HG02973 (cell line): ENCODE data around the gene HBG1.
"Not testable (repeated sequence)": the region's sequence is repeated elsewhere in the genome, so short reads cannot be mapped to it uniquely, and the experiment has no call there.

Experiments used
- ATAC-seq: cut with Tn5 transposase; IDR thresholded peaks from one replicate; pipeline ENCODE4 v1.9.1; 2021; ENCODE audit warnings: moderate library complexity; ENCODE audit not compliant: unreplicated experiment

HBG1 gene

DNA sequence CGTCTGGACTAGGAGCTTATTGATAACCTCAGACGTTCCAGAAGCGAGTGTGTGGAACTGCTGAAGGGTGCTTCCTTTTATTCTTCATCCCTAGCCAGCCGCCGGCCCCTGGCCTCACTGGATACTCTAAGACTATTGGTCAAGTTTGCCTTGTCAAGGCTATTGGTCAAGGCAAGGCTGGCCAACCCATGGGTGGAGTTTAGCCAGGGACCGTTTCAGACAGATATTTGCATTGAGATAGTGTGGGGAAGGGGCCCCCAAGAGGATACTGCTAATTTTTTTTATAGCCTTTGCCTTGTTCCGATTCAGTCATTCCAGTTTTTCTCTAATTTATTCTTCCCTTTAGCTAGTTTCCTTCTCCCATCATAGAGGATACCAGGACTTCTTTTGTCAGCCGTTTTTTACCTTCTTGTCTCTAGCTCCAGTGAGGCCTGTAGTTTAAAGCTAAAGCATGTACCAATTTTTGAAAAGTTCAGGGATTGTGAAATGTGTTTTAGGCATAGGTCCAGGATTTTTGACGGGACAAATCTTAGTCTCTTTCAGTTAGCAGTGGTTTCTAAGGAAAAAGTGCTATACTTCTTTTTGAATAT, at the start of gene HBG1:
Gene HBG1 (minus strand): TSS at position 51 of the 590 bp plus-strand sequence. CDS start 53 bp downstream, outside the sequence.
- not testable (repeated sequence) for ATAC-seq

DNA sequence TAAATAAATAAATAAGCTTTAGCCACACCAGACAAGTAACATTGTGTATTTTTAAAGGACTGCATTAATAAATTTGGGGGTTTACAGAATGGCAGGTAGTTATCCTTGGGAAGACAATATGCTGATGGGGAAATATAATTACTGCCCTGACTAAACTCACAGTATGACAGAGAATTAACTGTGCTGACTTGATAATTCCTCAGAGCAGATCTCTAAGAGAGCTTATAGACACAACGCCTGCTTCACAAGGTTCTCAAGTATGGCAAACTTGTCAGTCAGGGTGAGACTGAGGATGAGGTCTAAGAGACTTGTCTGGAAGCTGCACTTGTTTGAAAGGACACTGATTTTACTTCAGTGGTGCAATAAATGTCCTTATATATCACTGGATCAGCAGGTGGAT, 48.8 kb upstream of the HBG1 start:
- no peak for ATAC-seq

DNA sequence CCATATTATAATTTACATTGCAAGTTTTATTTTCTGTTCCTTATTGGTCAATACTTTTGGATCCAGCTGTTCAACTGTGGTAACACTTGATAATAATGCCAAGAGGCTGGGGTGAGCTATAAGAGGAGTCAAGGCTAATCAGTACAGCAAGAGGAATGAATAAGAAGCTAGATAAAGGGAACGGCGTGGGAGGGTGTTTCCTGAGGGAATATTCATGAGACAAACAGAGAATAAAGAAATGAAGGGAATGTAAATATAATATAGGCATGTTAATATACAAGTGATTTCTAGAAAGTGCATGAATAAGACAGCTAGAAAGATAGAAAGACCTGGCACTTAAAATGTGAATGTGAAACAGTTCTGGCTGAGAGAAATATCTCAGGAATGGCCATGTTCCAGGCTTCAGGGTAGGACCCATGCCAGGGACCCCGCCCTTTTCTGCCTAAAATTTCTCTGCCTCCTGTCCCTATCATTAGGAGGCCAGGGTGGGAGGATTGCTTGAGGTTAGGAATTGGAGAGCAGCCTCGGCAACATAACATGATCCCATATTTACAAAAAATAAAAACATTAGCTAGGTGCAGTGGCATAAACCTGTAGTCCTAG, 48.2 kb upstream of the HBG1 start:
- no peak for ATAC-seq

DNA sequence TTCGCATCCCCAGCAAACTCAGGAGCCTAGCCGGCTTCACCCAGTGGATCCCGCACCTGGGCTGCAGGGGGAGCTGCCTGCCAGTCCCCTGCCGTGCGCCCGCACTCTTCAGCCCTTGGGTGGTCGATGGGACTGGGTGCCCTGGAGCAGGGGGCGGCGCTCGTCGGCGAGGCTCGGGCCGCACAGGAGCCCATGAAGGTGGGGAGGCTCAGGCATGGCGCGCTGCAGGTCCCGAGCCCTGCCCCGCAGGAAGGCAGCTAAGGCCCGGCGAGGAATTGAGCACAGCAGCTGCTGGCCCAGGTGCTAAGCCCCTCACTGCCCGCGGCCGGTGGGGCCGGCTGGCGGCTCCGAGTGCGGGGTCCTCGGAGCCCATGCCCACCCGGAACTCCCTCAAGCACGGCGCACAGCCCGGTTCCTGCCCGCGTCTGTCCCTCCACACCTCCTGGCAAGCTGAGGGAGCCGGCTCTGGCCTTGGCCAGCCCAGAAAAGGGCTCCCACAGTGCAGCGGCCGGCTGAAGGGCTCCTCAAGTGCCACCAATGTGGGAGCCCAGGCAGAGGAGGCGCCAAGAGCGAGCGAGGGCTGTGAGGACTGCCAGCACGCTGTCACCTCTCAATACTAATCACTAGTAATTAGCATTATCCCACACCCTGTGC, 44.8 kb upstream of the HBG1 start:
- not testable (repeated sequence) for ATAC-seq

DNA sequence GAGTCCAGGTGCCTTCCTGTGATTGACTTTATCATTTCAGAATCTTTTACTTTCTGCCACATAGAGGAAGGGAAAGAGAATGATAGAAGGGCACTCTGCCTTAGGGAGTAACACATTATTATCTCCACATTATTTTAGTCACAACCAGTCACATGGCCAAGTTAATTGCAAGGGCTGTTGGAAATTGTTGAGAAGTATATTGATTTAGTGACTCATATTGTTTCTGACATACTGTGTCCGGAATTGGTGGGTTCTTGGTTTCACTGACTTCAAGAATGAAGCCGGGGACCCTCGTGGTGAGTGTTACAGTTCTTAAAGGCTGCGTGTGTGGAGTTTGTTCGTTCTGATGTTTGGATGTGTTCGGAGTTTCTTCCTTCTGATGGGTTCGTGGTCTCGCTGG, 43.4 kb upstream of the HBG1 start:
- ATAC-seq: no peak

DNA sequence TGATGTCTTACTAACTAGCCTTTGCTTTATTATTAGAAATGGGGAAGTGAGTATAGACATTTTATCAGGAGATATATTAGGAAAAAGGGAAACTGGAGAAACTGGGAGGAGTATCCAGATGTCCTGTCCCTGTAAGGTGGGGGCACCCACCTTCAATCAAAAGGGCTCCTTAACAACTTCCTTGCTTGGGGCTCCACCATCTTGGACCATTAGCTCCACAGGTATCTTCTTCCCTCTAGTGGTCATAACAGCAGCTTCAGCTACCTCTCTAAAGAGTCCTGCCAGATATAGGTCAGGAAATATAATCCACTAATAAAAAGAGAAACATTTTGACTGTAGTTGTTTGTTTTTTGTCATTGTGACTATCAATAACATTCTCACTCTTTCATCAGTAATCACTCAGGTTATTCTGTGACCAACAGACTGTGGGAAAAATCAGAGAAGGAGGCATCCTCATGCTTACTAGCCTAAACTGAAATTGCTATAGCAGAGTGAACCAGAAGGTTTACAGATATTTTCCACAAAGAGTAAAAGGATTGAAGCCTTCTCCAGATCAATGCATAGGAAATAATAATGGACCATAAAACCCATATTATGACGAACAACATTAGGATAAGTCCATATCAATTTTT, 41.7 kb upstream of the HBG1 start:
- peak; percentile 91 for ATAC-seq

DNA sequence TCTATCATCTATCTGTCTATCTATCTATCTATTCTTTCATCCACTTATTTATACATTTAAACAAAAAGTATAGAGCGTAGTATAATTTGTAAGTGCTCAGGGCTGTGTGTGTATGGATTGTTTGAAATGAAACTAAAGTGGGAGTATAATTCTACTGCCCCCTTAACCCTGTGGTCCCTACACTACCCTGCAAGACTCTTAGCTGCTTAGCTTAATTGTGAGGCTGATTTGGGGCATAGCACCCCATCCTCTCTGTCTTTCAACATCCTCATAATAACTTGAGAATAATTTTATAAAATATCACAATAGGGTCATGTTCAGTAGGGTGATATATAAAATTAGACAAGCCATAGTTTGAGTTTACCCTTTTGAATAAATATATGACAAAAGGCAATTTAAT, 40.4 kb upstream of the HBG1 start:
- ATAC-seq: no peak

DNA sequence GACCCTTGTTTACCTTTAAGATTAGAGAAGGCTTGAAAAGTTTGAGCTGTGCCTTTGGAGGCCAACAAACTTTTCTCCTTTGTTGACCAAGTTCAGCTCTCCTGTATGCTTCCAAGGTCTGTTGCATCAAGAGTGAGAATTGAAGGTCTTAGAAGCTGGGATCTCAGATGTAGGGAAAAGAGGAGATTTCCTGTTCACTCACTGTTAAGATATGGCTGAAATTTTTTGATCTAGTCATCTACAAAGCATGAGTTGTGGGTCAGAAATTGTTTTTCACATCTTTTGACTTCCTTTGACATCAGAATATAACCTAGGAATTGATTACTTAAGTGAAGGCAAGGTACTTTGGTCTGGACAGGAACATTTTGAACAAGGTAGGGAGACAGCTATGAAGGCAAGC, 40.0 kb upstream of the HBG1 start:
- ATAC-seq: no peak

DNA sequence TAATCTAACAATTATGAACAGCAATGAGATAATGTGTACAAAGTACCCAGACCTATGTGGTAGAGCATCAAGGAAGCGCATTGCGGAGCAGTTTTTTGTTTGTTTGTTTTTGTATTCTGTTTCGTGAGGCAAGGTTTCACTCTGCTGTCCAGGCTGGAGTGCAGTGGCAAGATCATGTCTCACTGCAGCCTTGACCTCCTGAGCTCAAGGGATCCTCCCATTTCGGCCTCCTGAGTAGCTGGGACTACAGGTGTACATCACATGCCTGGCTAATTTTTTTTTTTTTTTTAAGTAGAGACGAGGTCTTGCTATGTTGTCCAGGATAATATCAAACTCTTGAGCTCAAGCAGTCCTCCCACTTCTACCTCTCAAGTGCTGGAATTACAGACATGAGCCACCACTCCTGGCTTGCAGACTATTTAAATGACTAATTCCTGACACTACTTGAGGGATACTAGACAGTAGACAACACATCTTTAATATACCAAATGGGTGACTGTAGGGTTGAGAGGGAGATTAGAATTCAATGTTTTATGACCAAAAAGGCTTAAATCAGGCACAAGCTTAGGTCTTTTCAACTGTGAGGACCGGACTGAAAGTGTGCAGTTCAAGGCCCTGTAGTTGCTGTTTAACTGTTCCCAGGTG, 39.4 kb upstream of the HBG1 start:
- no peak for ATAC-seq

DNA sequence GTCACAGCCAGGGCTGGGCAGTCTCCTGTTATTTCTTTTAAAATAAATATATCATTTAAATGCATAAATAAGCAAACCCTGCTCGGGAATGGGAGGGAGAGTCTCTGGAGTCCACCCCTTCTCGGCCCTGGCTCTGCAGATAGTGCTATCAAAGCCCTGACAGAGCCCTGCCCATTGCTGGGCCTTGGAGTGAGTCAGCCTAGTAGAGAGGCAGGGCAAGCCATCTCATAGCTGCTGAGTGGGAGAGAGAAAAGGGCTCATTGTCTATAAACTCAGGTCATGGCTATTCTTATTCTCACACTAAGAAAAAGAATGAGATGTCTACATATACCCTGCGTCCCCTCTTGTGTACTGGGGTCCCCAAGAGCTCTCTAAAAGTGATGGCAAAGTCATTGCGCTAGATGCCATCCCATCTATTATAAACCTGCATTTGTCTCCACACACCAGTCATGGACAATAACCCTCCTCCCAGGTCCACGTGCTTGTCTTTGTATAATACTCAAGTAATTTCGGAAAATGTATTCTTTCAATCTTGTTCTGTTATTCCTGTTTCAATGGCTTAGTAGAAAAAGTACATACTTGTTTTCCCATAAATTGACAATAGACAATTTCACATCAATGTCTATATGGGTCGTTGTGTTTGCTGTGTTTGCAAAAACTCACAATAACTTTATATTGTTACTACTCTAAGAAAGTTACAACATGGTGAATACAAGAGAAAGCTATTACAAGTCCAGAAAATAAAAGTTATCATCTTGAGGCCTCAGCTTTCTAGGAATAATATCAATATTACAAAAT, 38.6 kb upstream of the HBG1 start:
- ATAC-seq: no peak

DNA sequence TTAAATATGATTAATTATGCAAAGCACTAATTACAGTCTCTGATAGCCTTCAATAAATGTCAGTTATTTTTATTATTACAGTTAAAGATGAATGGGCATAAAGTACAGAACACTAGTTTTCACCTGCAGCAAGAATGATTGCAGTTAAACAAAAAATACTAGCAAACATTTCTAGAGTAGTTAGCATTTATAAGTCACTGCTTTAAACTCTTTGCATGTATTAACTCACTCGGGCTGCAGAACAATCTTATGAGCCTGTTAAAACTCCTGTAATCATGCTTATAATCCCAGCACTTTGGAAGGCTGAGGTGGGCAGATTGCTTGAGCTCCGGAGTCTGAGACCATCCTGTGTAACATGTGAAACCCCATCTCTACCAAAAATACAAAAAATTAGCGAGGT, 37.2 kb upstream of the HBG1 start:
- ATAC-seq: no peak

DNA sequence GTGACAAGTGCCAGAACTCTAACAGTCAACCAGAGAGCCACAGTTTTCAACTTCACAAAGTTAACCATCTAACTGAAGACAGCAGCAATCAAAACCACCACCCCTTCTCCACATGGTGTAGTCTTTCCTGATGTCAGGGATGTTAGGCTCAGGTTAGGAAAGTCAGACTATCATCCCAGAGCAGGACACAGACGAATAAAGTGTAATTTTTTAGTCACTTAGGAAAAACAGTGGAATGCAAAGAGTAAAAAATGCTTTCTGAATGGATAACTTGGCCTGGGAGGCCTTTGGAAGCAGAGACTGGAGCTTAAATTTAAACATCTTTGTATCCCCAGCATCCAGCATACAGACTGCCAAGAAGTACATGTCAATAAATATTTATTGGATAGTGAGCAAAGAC, 36.7 kb upstream of the HBG1 start:
- ATAC-seq: no peak

DNA sequence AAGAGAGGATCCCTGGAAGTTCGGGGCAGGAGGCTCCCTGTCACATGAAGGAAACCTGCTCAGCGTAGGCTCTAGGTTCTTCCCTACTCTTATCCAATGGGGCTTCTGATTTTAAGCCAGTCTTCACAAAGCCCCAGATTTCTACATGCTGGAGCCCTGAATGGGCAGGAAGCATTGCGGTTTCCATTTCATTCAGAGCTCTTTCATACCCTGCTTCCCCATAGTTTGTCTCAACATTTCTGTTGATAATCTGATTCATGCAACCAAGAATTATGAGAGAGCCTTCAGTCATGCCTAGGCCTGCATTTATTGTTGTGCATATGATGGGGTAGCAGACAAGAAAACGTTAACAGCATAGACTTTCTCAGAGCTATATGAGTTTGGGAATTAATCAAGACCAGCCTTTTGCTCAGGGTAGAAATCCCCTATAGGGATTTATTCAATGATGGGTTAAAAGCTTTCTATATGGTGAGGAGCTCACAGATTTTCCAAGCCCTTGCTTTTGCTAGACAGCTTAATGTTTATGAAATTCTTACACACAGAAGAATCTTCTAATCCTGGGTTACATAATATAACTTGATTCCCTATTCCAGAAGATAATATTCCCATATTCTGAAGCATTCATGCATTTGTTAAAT, 36.2 kb upstream of the HBG1 start:
- ATAC-seq: no peak

DNA sequence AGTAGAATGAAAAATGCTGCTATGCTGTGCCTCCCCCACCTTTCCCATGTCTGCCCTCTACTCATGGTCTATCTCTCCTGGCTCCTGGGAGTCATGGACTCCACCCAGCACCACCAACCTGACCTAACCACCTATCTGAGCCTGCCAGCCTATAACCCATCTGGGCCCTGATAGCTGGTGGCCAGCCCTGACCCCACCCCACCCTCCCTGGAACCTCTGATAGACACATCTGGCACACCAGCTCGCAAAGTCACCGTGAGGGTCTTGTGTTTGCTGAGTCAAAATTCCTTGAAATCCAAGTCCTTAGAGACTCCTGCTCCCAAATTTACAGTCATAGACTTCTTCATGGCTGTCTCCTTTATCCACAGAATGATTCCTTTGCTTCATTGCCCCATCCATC, 35.0 kb upstream of the HBG1 start:
- ATAC-seq: no peak

DNA sequence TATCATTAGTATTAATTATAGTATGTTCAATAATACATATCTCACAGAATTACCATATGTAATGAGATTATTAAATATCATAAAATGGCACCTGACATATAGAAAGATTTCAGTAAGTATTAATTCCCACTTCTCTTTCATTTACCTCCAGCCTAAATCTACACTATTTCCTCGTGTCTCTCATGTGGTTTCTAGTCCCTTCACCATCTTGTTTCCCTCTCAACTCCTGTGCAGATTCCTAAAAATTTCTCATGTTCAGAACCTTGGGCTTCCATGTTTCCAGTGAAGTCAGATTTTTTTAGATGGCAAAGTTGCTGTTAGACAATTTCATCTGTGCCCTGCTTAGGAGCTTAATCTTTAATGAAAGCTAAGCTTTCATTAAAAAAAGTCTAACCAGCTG, 34.2 kb upstream of the HBG1 start:
- no peak for ATAC-seq

DNA sequence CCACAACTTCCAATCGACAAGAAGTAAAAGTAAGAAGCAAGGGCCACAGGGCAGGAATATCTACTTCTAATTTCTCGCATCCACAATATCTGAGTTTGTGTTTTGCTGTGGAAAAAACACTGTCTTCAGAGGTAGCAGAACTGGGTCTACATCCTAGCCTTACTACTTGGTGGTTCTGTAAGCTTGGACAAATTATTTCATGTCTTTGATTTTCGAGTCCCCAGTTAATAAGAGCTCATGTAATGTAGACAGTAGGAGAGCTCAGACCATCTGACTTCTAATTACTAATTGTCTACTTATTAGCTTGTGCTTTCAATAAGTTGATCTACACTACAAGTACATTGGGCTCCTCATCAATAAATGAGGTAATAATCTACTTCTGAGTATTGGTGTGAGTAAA, 33.4 kb upstream of the HBG1 start:
- ATAC-seq: no peak

DNA sequence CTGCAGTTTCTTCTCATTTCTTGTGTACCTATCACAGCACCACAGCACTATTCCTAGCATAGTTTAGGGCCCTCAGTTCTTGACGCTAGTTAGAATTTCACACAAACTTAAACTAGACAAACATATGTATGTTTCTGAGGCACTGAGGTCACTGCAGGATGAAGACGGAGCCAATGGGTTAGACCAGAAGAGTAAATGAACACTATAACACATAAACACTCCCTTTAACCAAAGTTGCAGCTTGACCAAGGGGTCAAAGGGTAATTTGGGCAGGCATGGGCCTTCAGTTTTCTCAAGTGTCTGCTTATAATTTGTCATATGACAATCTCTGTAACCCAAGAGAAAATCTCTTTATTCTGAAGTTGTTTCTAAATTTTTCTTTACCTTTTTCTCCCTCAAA, 33.0 kb upstream of the HBG1 start:
- no peak for ATAC-seq

DNA sequence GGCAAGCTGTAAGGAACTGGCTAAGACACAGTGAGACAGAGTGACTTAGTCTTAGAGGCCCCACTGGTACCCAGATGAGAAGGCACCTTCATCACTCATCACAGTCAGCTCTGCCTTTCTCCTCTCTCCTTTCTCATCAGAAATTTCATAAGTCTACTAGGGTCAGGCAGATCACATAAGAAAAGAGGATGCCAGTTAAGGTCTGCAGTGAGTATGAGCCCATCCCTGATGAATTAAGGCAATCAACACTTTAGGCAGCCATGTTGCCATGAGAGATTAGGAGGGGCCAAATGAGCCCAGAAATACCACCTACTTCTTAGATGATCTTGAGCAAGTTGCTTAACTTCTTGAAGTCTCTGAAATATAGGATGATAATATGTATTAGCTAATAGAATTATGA, 31.9 kb upstream of the HBG1 start:
- ATAC-seq: no peak

DNA sequence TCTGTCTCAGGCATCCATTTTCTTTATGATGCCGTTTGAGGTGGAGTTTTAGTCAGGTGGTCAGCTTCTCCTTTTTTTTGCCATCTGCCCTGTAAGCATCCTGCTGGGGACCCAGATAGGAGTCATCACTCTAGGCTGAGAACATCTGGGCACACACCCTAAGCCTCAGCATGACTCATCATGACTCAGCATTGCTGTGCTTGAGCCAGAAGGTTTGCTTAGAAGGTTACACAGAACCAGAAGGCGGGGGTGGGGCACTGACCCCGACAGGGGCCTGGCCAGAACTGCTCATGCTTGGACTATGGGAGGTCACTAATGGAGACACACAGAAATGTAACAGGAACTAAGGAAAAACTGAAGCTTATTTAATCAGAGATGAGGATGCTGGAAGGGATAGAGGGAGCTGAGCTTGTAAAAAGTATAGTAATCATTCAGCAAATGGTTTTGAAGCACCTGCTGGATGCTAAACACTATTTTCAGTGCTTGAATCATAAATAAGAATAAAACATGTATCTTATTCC, 31.0 kb upstream of the HBG1 start:
- ATAC-seq: peak; percentile 99

DNA sequence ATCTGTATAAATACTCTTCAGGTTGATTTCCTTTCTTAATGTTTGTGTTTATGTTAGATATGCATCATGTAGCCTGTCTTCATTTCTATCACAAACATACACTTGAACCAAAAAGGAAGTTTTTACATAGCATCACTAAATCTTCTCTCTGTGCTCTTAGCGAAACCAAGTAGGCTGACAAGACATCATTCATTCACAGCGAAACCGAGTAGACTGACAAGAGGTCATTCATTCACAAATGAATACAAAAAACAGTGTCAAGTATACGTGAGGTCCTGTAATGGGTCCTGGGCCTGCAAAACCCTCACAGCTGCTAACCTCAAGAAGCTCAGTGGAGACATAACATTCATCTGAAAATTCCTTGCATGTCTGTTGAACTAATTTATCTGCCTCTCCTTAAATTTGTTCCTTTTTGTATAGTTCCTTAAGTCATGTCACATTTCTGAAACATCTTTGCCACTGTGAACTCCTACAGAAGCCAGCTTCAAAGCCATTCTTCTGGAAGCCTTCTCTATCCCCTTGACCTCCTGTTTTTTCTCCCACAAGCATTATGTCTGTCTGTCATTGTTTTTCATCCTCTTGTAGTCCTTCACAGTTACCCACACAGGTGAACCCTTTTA, 29.9 kb upstream of the HBG1 start:
- ATAC-seq: no peak
